Tibial nerve (tissue), 4 donors: ENCODE results near the gene SYT7.

Experiments used
- EP300 ChIP-seq, 2 donors: sonication (generic); formaldehyde crosslinking; IDR thresholded peaks; one replicate each; pipeline ENCODE4 v1.6.1; 2017; ENCODE audit warnings: antibody characterized with exemption in 2 of 2, mild to moderate bottlenecking in 1 of 2
- POLR2A ChIP-seq, 2 donors: fragments of 450-650 bp; IDR thresholded peaks; one replicate each; pipeline ENCODE4 v1.6.1; 2017; ENCODE audit warnings: antibody characterized with exemption in 2 of 2, mild to moderate bottlenecking in 2 of 2, moderate library complexity in 2 of 2
- TF ChIP-seq, protein P1 (sequence below), 5 experiments: fragments of 200-600 bp in 3 of 5; fragments of 450-650 bp in 2 of 5; sonication (generic) in 3 of 5; IDR thresholded peaks; one replicate each; pipeline ENCODE4 v1.5.1; 2016 to 2019; ENCODE audit warnings: antibody characterized with exemption in 5 of 5, mild to moderate bottlenecking in 3 of 5, moderate library complexity in 2 of 5

DNA sequence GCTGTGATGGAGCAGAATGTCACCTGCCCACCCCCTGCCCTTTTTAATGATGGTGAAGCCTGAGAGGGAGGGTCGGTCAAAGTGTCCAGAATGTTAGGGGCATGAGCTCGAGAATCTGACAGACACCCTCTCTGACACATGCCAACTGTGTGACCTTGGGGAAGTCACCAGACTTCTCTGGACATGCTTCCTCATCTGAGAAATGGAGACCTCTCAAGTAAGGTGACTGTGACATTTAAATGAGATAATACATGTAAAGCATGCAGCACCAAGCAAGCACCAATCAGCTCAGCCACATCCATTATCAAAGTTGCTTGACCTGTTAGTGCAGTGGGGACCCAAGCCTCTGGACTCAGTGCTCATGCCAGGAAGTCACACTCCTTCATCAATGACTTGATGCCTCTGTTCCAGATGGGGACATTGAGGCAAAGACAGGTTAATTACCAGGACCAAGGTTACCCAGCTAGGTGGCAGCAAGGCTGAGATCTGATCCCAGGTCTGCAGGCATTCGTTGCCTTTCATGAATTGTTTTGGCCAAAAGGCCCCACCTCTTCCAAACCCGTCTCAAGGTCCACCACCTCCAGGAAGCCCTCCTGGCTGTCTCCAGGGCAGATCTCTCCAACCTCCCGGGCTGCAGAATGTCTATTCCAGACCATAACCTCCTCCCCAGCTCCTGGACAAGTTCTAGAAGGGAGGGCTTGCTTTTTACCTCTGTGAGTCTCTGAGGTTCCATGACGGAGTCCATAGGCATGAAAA is 38.8 kb upstream of the SYT7 start:
- TF ChIP-seq, protein P1, sequence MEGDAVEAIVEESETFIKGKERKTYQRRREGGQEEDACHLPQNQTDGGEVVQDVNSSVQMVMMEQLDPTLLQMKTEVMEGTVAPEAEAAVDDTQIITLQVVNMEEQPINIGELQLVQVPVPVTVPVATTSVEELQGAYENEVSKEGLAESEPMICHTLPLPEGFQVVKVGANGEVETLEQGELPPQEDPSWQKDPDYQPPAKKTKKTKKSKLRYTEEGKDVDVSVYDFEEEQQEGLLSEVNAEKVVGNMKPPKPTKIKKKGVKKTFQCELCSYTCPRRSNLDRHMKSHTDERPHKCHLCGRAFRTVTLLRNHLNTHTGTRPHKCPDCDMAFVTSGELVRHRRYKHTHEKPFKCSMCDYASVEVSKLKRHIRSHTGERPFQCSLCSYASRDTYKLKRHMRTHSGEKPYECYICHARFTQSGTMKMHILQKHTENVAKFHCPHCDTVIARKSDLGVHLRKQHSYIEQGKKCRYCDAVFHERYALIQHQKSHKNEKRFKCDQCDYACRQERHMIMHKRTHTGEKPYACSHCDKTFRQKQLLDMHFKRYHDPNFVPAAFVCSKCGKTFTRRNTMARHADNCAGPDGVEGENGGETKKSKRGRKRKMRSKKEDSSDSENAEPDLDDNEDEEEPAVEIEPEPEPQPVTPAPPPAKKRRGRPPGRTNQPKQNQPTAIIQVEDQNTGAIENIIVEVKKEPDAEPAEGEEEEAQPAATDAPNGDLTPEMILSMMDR (IDR thresholded peaks at IDR 0.05): no peak
- TF ChIP-seq EP300 (IDR thresholded peaks at IDR 0.05): no peak
- TF ChIP-seq POLR2A (IDR thresholded peaks at IDR 0.05): no peak
